Measurements from ENCODE around the gene SINHCAF.
"Not testable (repeated sequence)": the region's sequence is repeated elsewhere in the genome, so short reads cannot be mapped to it uniquely, and the experiment has no call there.

SINHCAF gene

GRCh38 chr12:31259136-31259886, 66.6 kb downstream of the SINHCAF start:
- DNase-seq, result no peak

GRCh38 chr12:31257784-31258183, 68.2 kb downstream of the SINHCAF start:
- DNase-seq, result no peak

- DNase-seq, result peak; percentile 21
Observed at GRCh38 chr12:31251707-31252611, 74.0 kb downstream of the SINHCAF start.

- no peak for DNase-seq
Observed at GRCh38 chr12:31250179-31250578, 75.8 kb downstream of the SINHCAF start.

GRCh38 chr12:31249356-31249755, 76.6 kb downstream of the SINHCAF start:
- DNase-seq, result no peak

GRCh38 chr12:31248815-31249214, 77.1 kb downstream of the SINHCAF start:
- DNase-seq, result no peak

GRCh38 chr12:31248337-31248736, 77.6 kb downstream of the SINHCAF start:
- no peak for DNase-seq

GRCh38 chr12:31246470-31246850, 79.5 kb downstream of the SINHCAF start:
- no peak for DNase-seq

GRCh38 chr12:31245822-31246469, 80.0 kb downstream of the SINHCAF start:
- no peak for DNase-seq

GRCh38 chr12:31242418-31242817, 83.5 kb downstream of the SINHCAF start:
- DNase-seq, result not testable (repeated sequence)

- DNase-seq, result peak; percentile 52
Observed at GRCh38 chr12:31238764-31239387, 87.1 kb downstream of the SINHCAF start.

GRCh38 chr12:31238333-31238732, 87.6 kb downstream of the SINHCAF start:
- not testable (repeated sequence) for DNase-seq

- DNase-seq, result no peak
Observed at GRCh38 chr12:31236998-31237637, 88.8 kb downstream of the SINHCAF start.

- no peak for DNase-seq
Observed at GRCh38 chr12:31235868-31236395, 90.0 kb downstream of the SINHCAF start.

- DNase-seq, result no peak
Observed at GRCh38 chr12:31234955-31235867, 90.7 kb downstream of the SINHCAF start.

GRCh38 chr12:31234053-31234840, 91.7 kb downstream of the SINHCAF start:
- DNase-seq, result no peak

GRCh38 chr12:31233061-31233730, 92.8 kb downstream of the SINHCAF start:
- no peak for DNase-seq

- DNase-seq, result no peak
Observed at GRCh38 chr12:31232361-31232965, 93.5 kb downstream of the SINHCAF start.
